GM10248 (cell line): ENCODE measurements around the gene PPOX.

Experiments used
- CTCF ChIA-PET: fragments of 300-600 bp; sonication (Branson Sonifier 250); formaldehyde crosslinking; extraction: SDS; loops from one replicate; lab custom pipeline; 2021; ENCODE audit warnings: antibody characterized with exemption; lab: Yijun Ruan, JAX
- POLR2A ChIA-PET: fragments of 350-650 bp; sonication (Branson Sonifier 250); formaldehyde crosslinking; extraction: SDS; loops from one replicate; lab custom pipeline; 2020; ENCODE audit warnings: antibody characterized with exemption; lab: Yijun Ruan, JAX
- DNase-seq: peaks from one replicate; pipeline ENCODE4 v3.0.0; 2012; ENCODE audit errors: extremely low spot score
- TF ChIP-seq, protein P1 (sequence below): IDR thresholded peaks from 2 replicates; pipeline ENCODE4 v1.5.1; 2012; ENCODE audit warnings: mild to moderate bottlenecking, low read depth; ENCODE audit errors: extremely low read depth, missing control alignments, control extremely low read depth

The PPOX gene

DNA sequence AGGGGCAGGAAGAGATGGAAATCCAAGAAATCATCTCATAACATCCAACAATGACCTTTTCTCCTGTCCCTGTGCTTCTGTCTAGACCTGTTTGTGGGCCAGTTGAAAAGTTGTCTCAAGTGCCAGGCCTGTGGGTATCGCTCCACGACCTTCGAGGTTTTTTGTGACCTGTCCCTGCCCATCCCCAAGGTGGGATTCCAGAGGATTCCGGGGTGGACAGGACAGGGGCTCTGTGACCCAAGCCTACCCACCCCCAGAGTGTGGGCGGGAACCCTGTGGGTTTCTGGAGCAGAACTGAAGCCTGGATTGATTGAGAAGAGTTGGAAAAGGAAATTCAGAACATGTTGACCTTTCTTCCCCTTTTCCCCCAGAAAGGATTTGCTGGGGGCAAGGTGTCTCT is 2.4 kb upstream of the PPOX start:
- CTCF ChIA-PET = interaction anchor here (1.6 to 3.1 kb wide), 3 partner anchors 9 to 219 kb away, joined by 4 to 20 read pairs (median 18); partner anchors contain the start of gene UFC1
- POLR2A ChIA-PET = no interaction called here
- TF ChIP-seq, protein P1, sequence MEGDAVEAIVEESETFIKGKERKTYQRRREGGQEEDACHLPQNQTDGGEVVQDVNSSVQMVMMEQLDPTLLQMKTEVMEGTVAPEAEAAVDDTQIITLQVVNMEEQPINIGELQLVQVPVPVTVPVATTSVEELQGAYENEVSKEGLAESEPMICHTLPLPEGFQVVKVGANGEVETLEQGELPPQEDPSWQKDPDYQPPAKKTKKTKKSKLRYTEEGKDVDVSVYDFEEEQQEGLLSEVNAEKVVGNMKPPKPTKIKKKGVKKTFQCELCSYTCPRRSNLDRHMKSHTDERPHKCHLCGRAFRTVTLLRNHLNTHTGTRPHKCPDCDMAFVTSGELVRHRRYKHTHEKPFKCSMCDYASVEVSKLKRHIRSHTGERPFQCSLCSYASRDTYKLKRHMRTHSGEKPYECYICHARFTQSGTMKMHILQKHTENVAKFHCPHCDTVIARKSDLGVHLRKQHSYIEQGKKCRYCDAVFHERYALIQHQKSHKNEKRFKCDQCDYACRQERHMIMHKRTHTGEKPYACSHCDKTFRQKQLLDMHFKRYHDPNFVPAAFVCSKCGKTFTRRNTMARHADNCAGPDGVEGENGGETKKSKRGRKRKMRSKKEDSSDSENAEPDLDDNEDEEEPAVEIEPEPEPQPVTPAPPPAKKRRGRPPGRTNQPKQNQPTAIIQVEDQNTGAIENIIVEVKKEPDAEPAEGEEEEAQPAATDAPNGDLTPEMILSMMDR = no peak
- DNase-seq = no peak

GRCh38 chr1:161164901-161165610 is 1.2 kb upstream of the PPOX start:
- TF ChIP-seq, protein P1 = no peak
- no peak for DNase-seq
- ChIA-PET CTCF (interaction anchor here (1.0 to 4.5 kb wide), 20 partner anchors 8 to 218 kb away, joined by 3 to 32 read pairs (median 6); partner anchors contain the start of genes B4GALT3, NDUFS2, SDHC and UFC1), POLR2A (interaction anchor here (0.7 to 1.7 kb wide), 8 partner anchors 7 to 61 kb away, joined by 3 to 11 read pairs (median 4); partner anchors contain the start of genes DEDD, NDUFS2, TOMM40L and UFC1)

DNA sequence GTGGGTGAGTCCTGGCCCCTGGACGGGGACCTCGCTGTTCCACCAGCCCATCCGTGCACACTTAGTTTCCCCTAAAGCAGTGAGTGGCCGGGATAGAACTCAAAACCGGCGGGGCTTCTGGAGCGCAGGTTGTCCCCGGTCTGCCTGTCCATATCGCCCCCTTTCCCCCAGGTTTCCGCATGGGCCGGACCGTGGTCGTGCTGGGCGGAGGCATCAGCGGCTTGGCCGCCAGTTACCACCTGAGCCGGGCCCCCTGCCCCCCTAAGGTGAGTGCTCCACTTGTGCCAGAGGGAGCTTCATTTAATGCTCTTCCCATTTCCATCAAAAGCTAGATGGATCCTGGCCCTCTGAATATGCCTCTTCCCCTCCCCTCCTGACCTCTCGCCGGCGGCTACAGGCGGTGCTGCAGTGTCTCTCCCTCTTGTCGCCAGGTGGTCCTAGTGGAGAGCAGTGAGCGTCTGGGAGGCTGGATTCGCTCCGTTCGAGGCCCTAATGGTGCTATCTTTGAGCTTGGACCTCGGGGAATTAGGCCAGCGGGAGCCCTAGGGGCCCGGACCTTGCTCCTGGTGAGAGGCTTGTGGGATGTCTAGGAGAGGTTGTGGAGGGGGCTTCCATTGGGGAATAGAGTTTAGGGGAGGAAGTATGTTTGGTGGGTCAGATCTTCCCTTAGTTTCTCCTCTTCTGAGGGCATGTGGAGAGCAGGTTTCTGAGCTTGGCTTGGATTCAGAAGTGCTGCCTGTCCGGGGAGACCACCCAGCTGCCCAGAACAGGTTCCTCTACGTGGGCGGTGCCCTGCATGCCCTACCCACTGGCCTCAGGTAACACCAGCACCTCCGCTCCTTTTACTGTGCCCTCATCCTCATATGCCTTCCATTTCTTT is 683 bp downstream of the PPOX start:
- CTCF ChIA-PET = interaction anchor here (0.7 to 4.5 kb wide), 20 partner anchors 10 to 272 kb away, joined by 3 to 32 read pairs (median 6); partner anchors contain the start of genes B4GALT3, TOMM40L and UFC1
- DNase-seq = no peak

GRCh38 chr1:161168906-161169305 is 2.7 kb downstream of the PPOX start:
- ChIA-PET CTCF (interaction anchor here (4.5 kb wide), 1 partner anchor 8 kb away, joined by 22 read pairs; the partner anchor contains the start of gene B4GALT3), POLR2A (no interaction called here)
- TF ChIP-seq, protein P1 = no peak
- no peak for DNase-seq

More for the DNA sequence above, 683 bp downstream of the PPOX start:
- TF ChIP-seq, protein P1 = no peak
- POLR2A ChIA-PET = interaction anchor here (0.6 to 1.7 kb wide), 7 partner anchors 9 to 121 kb away, joined by 3 to 8 read pairs (median 5); partner anchors contain the start of genes ARHGAP30, NDUFS2, TOMM40L and USF1

GRCh38 chr1:161171191-161171590 is 5.0 kb downstream of the PPOX start:
- CTCF ChIA-PET = interaction anchor here (1.0 to 2.4 kb wide), 4 partner anchors 10 to 55 kb away, joined by 6 to 11 read pairs (median 7); partner anchors contain the start of gene TOMM40L
- TF ChIP-seq, protein P1 = no peak
- no peak for DNase-seq
- POLR2A ChIA-PET = interaction anchor here (0.5 kb wide), 1 partner anchor 50 kb away, joined by 4 read pairs; no protein-coding TSS in a partner anchor
